AG04450 (cell line): ENCODE measurements around the gene CD83. TPM values are rescaled to one million over a fixed set of nuclear protein-coding genes. Genes with fewer than 3 reads are reported as not detected.

Experiments used
- polyA plus RNA-seq: library from polyadenylated mRNA; depleted of rRNA; stranded (reverse); fragments of >200 nt; gene quantifications from 2 replicates; pipeline ENCODE4 v1.2.3, GENCODE V29; 2011; rRNA removed
- small RNA-seq: library from RNA; depleted of rRNA; stranded (forward); fragments of <200 nt; gene quantifications from one replicate; pipeline ENCODE3, GENCODE V24; 2012; ENCODE audit warnings: low read depth; ENCODE audit not compliant: insufficient read length

The CD83 gene
- polyA plus RNA-seq, 1 experiment, result 3.5 TPM

Small RNA genes lying within 50 kb of the gene (small RNA-seq; reads per million reads assigned to genes)
- gene RNU7-133P, result not detected

Other genes starting within 250 kb of the CD83 start
- gene RNF182, start 192.8 kb upstream of the CD83 start, polyA plus RNA-seq, result 11.9 and 12.4 TPM in 2 replicates